Hematopoietic multipotent progenitor cell treated with erythropoietin and hydrocortisone succinate and interleukin-3 and kit ligand, for 6 days (in vitro differentiated cells): ENCODE results near the gene NRXN3.

Experiments
- DNase-seq: peaks from one replicate; pipeline ENCODE4 v3.0.0-alpha.2; 2015

NRXN3 gene

DNA sequence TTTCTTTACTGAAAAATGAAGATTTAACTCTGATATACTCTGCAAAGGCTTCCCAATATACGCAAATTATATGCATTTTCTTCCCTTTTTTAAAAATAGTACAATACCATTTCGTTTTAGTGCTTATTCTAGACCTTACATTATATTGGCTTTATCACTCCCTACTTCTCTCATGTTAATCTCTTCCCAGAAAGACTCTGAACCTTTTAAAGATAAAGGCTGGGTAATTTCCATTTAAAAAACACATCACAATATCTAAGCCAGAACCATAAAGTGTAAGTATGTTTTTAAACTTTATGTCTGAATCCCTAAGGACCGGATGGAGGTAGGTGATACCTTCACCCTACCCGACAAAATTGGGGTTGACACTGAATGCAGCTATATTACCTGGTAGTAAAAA is 1720.4 kb downstream of the NRXN3 start:
- no peak for DNase-seq

GRCh38 chr14:79896009-79896408 is 1725.8 kb downstream of the NRXN3 start:
- DNase-seq = no peak

GRCh38 chr14:79899610-79900009 is 1729.4 kb downstream of the NRXN3 start:
- no peak for DNase-seq

GRCh38 chr14:79904497-79904896 is 1734.3 kb downstream of the NRXN3 start:
- no peak for DNase-seq

DNA sequence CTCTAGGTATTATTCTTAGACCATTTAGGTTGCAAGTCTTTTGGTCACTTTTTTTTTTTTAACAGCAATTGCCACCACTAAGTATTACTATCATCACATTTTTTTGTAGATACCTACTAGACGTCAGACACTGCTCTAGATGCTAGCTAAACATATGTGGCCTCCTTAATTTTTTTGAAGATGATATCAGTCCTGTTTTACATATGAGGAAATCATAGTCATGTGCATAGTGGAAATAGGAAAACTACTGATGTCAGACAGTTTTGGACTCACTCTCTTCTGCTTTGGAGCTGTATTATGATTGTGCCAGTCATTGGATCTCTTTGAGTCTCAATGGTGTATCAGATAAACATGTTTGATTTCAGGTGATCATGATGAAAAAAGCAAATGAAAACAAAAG is 1736.8 kb downstream of the NRXN3 start:
- no peak for DNase-seq

DNA sequence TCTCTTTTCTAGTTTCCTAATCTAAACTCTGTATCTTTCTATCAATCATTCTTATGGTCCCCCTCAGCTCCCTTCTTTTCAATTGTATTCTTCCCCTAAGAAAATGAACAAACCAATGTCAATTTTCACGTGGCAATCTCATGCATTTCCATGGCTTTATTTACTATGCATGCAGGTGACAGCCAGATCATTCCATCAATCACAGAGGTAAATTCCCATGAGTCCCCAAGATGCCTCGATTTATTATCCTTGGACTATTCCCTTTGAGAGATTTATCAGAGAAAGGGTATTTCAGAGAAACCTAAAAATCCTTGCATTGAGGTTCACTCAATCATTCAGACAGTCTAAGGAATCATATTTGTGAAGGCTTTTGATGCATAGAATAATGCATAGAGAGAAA is 1739.9 kb downstream of the NRXN3 start:
- no peak for DNase-seq

- no peak for DNase-seq
These were observed 1741.6 kb downstream of the NRXN3 start for GRCh38 chr14:79911744-79912143.

- DNase-seq = no peak
These were observed 1744.4 kb downstream of the NRXN3 start for GRCh38 chr14:79914595-79914994.

GRCh38 chr14:79915406-79915805 is 1745.2 kb downstream of the NRXN3 start:
- no peak for DNase-seq

DNA sequence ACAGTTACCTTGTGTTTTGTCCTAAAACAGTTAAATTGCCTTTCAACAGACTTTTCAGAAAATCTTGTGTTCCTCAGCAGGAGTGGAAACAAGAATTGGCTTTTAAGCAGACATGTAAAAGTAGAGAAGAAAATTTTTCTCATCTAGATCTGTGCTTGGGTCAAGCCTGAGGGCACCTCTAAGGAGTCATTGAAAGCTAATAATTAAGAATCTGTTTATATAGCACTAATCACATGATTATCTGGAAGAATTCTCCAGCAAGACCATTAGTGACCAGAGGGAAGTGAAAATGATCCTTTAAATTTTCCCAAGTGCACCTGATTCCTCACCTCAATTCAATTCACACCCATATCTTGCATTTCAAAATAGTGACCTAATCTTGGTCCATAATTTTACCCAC is 1746.1 kb downstream of the NRXN3 start:
- DNase-seq = no peak

GRCh38 chr14:79916892-79917291 is 1746.7 kb downstream of the NRXN3 start:
- no peak for DNase-seq
